Measurements from ENCODE around the gene STXBP5.

STXBP5 gene

GRCh38 chr6:147221739-147222138 lies 17.5 kb downstream of the STXBP5 start:
- H3K4me2 ChIP-seq (ENCODE audit: low read depth, low read length), result no peak overlapping the region
- no peaks in the 10 kb centered on the region for H3K9me3 ChIP-seq (replicated peaks; ENCODE audit: insufficient read depth, low read length)
- DNase-seq, result no peak
- no peak overlapping the region for H3K4me3 ChIP-seq (ENCODE audit: low read length)
- no peak overlapping the region for H3K9ac ChIP-seq (ENCODE audit: low read length)
- no peaks in the 10 kb centered on the region for H3F3A ChIP-seq (ENCODE audit: insufficient read depth, low read length)
- H2AFZ ChIP-seq (ENCODE audit: low read length), result no peak overlapping the region
- TF ChIP-seq CTCF (IDR thresholded peaks at IDR 0.05; ENCODE audit: low read length), result no peak
- TF ChIP-seq EZH2 (optimal IDR thresholded peaks at IDR 0.05; ENCODE audit: low read depth, low read length), result no peak
- TF ChIP-seq EZH2phosphoT487 (IDR thresholded peaks at IDR 0.05; ENCODE audit: low read length), result no peak
- H3K79me2 ChIP-seq (ENCODE audit: low read length), result no peaks in the 10 kb centered on the region
- no peaks in the 10 kb centered on the region for H3K36me3 ChIP-seq (replicated peaks; ENCODE audit: insufficient read depth, low read length)
- no peaks in the 10 kb centered on the region for H3K9me2 ChIP-seq (replicated peaks; ENCODE audit: insufficient read depth, low read length)
- H3K27ac ChIP-seq (ENCODE audit: low read length), result no peak overlapping the region
- no peaks in the 10 kb centered on the region for H3K4me1 ChIP-seq (ENCODE audit: low read length)
- H4K20me1 ChIP-seq (ENCODE audit: insufficient read depth, low read length), result no peaks in the 10 kb centered on the region
- no peaks in the 10 kb centered on the region for H3K27me3 ChIP-seq (replicated peaks; ENCODE audit: insufficient read depth, low read length)

GRCh38 chr6:147222160-147222838 lies 18.1 kb downstream of the STXBP5 start:
- no peaks in the 10 kb centered on the region for H3K36me3 ChIP-seq (replicated peaks; ENCODE audit: insufficient read depth, low read length)
- no peak overlapping the region for H3K4me2 ChIP-seq (ENCODE audit: low read depth, low read length)
- H3K4me3 ChIP-seq (ENCODE audit: low read length), result no peak overlapping the region
- no peaks in the 10 kb centered on the region for H3K9me3 ChIP-seq (replicated peaks; ENCODE audit: insufficient read depth, low read length)
- no peak overlapping the region for H3K9ac ChIP-seq (ENCODE audit: low read length)
- H3K4me1 ChIP-seq (ENCODE audit: low read length), result no peaks in the 10 kb centered on the region
- no peaks in the 10 kb centered on the region for H4K20me1 ChIP-seq (ENCODE audit: insufficient read depth, low read length)
- no peak for DNase-seq
- TF ChIP-seq CTCF (IDR thresholded peaks at IDR 0.05; ENCODE audit: low read length) (0 out of 2 replicates have a peak, but pooled peaks have one; percentile 14), EZH2phosphoT487 (IDR thresholded peaks at IDR 0.05; ENCODE audit: low read length) (no peak), EZH2 (optimal IDR thresholded peaks at IDR 0.05; ENCODE audit: low read depth, low read length) (no peak)
- H3F3A ChIP-seq (ENCODE audit: insufficient read depth, low read length), result no peaks in the 10 kb centered on the region
- H3K27ac ChIP-seq (ENCODE audit: low read length), result no peak overlapping the region
- H2AFZ ChIP-seq (ENCODE audit: low read length), result no peak overlapping the region
- H3K9me2 ChIP-seq (replicated peaks; ENCODE audit: insufficient read depth, low read length), result no peaks in the 10 kb centered on the region
- H3K27me3 ChIP-seq (replicated peaks; ENCODE audit: insufficient read depth, low read length), result no peaks in the 10 kb centered on the region
- no peaks in the 10 kb centered on the region for H3K79me2 ChIP-seq (ENCODE audit: low read length)

- DNase-seq, result no peak
- Histone ChIP-seq H3K27me3 (replicated peaks; ENCODE audit: insufficient read depth, low read length) (no peaks in the 10 kb centered on the region), H3K9me2 (replicated peaks; ENCODE audit: insufficient read depth, low read length) (no peaks in the 10 kb centered on the region), H3K9ac (ENCODE audit: low read length) (no peak overlapping the region), H3K36me3 (replicated peaks; ENCODE audit: insufficient read depth, low read length) (no peaks in the 10 kb centered on the region), H2AFZ (ENCODE audit: low read length) (no peak overlapping the region), H3K79me2 (ENCODE audit: low read length) (no peaks in the 10 kb centered on the region), H4K20me1 (ENCODE audit: insufficient read depth, low read length) (no peaks in the 10 kb centered on the region), H3K27ac (ENCODE audit: low read length) (no peak overlapping the region), H3K4me1 (ENCODE audit: low read length) (no peaks in the 10 kb centered on the region), H3K4me2 (ENCODE audit: low read depth, low read length) (no peak overlapping the region), H3K9me3 (replicated peaks; ENCODE audit: insufficient read depth, low read length) (no peaks in the 10 kb centered on the region), H3F3A (ENCODE audit: insufficient read depth, low read length) (no peaks in the 10 kb centered on the region), H3K4me3 (ENCODE audit: low read length) (no peak overlapping the region)
- no peak for TF ChIP-seq CTCF (IDR thresholded peaks at IDR 0.05; ENCODE audit: low read length)
- TF ChIP-seq EZH2 (optimal IDR thresholded peaks at IDR 0.05; ENCODE audit: low read depth, low read length), result no peak
- no peak for TF ChIP-seq EZH2phosphoT487 (IDR thresholded peaks at IDR 0.05; ENCODE audit: low read length)
Observed at GRCh38 chr6:147223736-147224135, 19.5 kb downstream of the STXBP5 start.

All from MM.1S (cell line).